Lower lobe of right lung (tissue), 2 donors: ENCODE measurements around the gene RGS6. TPM values are rescaled to one million over a fixed set of nuclear protein-coding genes. Genes with fewer than 3 reads are reported as not detected.
A peak's percentile ranks its signal among the peaks of the same experiment; 100 is the strongest.

Experiments used
- ATAC-seq, 2 donors: fragments of 200-7000 bp; cut with Tn5 transposase; one replicate each; pipeline ENCODE4 v1.9.1; 2020 to 2022; ENCODE audit warnings: mild to moderate bottlenecking in 2 of 2, moderate library complexity in 2 of 2
- DNase-seq: peaks from one replicate; pipeline ENCODE4 v3.0.0-alpha.2; 2020
- H3K27ac ChIP-seq: fragments of 200-600 bp; one replicate; pipeline ENCODE4 v1.8.0; 2022
- H3K27me3 ChIP-seq: fragments of 200-600 bp; one replicate; pipeline ENCODE4 v1.8.0; 2022; ENCODE audit warnings: low read depth
- H3K36me3 ChIP-seq: fragments of 200-600 bp; one replicate; pipeline ENCODE4 v1.8.0; 2022; ENCODE audit warnings: mild to moderate bottlenecking
- H3K4me1 ChIP-seq: fragments of 200-600 bp; one replicate; pipeline ENCODE4 v1.8.0; 2022
- H3K4me3 ChIP-seq: fragments of 200-600 bp; one replicate; pipeline ENCODE4 v1.8.0; 2022; ENCODE audit warnings: mild to moderate bottlenecking
- H3K9me3 ChIP-seq: fragments of 200-600 bp; one replicate; pipeline ENCODE4 v1.8.0; 2022
- intact Hi-C: fragments of 100-400 bp; cut with DNase I; formaldehyde crosslinking; loops from one replicate; pipeline ENCODE4 v1.11.0; 2022
- total RNA-seq: library from RNA; stranded (reverse); fragmentation: NEBNext Ultra II Directional; extraction: Animal tissue kit (Norgen Biotek cat#: 25700); gene quantifications from one replicate; pipeline ENCODE4 v1.2.1, GENCODE V29; 2021
- TF ChIP-seq, protein P1 (sequence below): fragments of 200-600 bp; IDR thresholded peaks from one replicate; pipeline ENCODE4 v1.8.0; 2022; ENCODE audit warnings: antibody characterized with exemption, mild to moderate bottlenecking
- donor health status: DM: no; HTN: yes; CAD: no; lungs with severe emphysema.

Gene RGS6
- total RNA-seq, 1 donor from 2014 or later = 2.5 TPM

DNA sequence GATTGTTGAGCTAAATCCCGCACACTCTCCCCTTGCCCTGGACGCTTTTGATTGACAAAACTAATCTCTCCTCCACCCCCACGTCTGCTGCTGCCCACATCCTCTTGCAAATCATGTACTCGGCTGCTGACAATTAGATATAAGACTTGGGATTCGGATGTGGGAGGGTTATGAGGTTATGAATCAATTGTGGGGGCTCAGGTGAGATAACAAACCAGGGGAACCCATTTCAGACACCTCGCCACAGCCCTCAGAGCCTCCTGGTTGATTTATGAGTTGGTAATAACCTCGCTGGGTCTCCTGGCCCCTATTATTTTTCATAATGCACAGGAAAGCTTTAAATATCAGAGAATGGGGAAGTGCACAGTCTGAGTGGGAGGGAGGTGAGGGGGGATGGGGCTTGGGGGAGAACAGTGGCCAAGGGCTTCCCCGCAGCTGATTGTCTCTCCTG is 511.8 kb downstream of the RGS6 start:
- DNase-seq = no peak
- Histone ChIP-seq H3K4me3 (no peak overlapping the region), H3K27me3 (no peaks in the 10 kb centered on the region), H3K36me3 (no peaks in the 10 kb centered on the region), H3K27ac (no peak overlapping the region), H3K9me3 (no peaks in the 10 kb centered on the region), H3K4me1 (no peaks in the 10 kb centered on the region)
- ATAC-seq = peak in 1 of 2 donors; percentile 23
- TF ChIP-seq, protein P1, sequence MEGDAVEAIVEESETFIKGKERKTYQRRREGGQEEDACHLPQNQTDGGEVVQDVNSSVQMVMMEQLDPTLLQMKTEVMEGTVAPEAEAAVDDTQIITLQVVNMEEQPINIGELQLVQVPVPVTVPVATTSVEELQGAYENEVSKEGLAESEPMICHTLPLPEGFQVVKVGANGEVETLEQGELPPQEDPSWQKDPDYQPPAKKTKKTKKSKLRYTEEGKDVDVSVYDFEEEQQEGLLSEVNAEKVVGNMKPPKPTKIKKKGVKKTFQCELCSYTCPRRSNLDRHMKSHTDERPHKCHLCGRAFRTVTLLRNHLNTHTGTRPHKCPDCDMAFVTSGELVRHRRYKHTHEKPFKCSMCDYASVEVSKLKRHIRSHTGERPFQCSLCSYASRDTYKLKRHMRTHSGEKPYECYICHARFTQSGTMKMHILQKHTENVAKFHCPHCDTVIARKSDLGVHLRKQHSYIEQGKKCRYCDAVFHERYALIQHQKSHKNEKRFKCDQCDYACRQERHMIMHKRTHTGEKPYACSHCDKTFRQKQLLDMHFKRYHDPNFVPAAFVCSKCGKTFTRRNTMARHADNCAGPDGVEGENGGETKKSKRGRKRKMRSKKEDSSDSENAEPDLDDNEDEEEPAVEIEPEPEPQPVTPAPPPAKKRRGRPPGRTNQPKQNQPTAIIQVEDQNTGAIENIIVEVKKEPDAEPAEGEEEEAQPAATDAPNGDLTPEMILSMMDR = no peak
- intact Hi-C loops = no loop called here

DNA sequence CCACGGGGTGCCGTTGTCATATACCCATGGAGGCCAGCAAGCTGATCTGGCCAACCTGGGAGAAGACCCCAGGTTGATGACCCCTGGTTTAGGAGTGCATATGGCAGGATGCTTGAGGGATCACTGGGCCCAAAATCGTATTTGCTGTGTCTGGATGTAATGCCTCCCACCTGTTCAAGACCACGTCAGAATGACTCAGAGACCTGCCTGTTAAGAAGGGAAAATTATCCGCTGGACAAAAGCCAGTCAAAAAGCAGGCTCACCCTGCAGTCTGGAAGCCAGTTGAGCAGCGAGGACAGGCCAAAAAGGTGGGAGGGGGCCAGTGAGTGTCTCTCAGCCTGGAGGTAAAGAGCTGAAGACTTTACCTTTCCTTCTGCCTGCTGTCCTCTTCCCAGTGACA is 512.5 kb downstream of the RGS6 start:
- no peaks in the 10 kb centered on the region for H3K27me3 ChIP-seq
- no peaks in the 10 kb centered on the region for H3K36me3 ChIP-seq
- no peak for DNase-seq
- TF ChIP-seq, protein P1 = no peak
- no peak overlapping the region for H3K4me3 ChIP-seq
- intact Hi-C loops = no loop called here
- no peaks in the 10 kb centered on the region for H3K4me1 ChIP-seq
- H3K27ac ChIP-seq = no peak overlapping the region
- ATAC-seq = no peak
- no peaks in the 10 kb centered on the region for H3K9me3 ChIP-seq

DNA sequence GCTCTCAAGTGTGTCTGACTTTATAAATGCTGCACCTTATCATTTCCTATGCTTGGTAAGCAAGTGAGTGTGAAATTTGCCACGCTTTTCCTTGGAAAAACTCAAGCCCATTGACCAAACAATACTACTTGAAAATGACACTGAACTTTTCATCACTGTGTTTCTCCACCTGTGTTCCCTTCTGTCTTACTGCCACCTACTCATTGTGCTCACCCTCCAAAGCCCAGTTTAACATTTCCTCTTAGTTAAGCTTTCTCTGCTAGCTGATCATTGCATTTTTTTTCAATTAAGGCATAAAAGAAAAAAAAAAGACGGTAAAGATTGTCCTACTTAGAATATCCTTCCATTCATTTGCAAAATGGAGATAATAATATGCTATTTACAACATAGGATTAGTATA is 516.0 kb downstream of the RGS6 start:
- DNase-seq = no peak
- TF ChIP-seq, protein P1 = no peak
- intact Hi-C loops = no loop called here

DNA sequence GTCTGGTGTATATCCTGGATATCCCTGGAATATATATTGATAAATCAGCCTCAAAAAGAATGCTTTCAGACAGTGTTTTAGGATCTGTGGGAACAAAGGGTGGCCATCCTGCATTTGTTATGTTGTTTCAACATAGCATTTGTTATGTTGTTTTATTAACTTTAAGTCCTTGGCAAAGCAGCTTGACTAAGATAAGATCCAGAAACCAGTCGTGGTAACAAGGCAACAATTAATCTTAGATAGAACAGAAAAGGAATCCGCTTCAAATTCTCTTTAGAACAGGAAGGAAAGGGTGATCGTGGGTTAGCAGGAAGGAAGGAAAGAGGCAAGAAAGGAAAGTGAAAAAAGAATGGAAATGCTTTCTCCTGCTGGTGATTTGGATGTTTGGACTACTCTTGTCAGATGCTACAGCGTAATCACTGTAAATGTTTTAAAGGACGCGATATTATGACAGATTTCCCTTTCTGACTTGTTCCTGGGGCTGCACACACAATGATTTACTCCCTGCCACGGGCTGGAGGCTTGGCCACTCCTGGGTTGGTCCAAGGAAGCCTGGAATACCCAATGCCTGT is 518.3 kb downstream of the RGS6 start:
- DNase-seq = no peak
- no peak overlapping the region for H3K27ac ChIP-seq
- TF ChIP-seq, protein P1 = no peak

More for the DNA sequence above, 516.0 kb downstream of the RGS6 start:
- Histone ChIP-seq H3K9me3 (no peaks in the 10 kb centered on the region), H3K27ac (no peak overlapping the region), H3K36me3 (no peaks in the 10 kb centered on the region), H3K4me3 (no peak overlapping the region), H3K4me1 (peaks cover 13% of the 10 kb centered on the region), H3K27me3 (no peaks in the 10 kb centered on the region)
- no peak for ATAC-seq

DNA sequence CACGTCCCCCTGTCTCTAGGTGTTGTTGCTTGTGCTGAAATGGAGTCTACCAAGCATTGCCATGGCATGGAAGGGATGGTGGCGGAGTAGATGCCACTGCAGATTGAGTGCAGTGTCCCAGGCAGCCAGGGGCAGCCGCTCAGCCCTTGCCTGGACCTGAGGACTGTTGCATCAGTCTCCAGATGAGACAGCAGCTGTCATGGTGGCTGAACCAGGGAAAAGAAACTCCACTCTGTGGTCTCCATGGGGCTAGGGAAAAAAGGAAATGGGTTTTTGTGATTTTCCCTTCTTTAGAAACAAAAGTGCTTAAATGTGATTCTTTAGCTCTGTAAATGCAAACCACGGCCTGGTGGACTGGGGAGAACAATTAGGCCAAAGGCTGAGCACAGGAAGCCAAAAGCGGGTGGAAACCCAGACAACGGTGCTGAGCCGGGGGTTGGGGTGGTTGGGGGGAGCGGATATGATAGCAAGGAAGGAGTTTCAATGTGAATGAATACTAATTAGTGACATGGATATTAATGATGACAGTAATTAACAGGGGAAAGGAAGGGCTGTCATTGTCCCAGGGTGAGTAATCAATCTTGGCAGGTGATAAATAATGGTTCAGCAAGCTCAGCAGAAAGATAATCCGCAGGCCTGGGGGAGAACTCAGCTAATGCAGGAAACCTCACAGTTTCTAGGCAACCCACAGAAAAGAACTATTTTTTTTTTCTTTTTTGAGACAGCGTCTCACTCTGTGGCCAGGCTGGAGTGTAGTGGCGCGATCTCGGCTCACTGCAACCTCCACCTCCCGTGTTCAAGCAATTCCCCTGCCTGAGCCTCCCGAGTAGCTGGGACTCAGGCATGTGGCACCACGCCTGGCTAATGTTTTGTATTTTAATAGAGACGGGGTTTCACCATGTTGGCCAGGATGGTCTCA is 519.1 kb downstream of the RGS6 start:
- Histone ChIP-seq H3K4me3 (no peak overlapping the region), H3K27ac (no peak overlapping the region), H3K9me3 (no peaks in the 10 kb centered on the region), H3K4me1 (peaks cover 13% of the 10 kb centered on the region), H3K36me3 (no peaks in the 10 kb centered on the region), H3K27me3 (no peaks in the 10 kb centered on the region)
- ATAC-seq (peak; percentile 14 to 47), DNase-seq (no peak)
- intact Hi-C loops = no loop called here
- TF ChIP-seq, protein P1 = no peak

More for the DNA sequence above, 518.3 kb downstream of the RGS6 start:
- no peak for ATAC-seq
- H3K9me3 ChIP-seq = no peaks in the 10 kb centered on the region
- no peaks in the 10 kb centered on the region for H3K36me3 ChIP-seq
- H3K4me1 ChIP-seq = peaks cover 13% of the 10 kb centered on the region
- no peaks in the 10 kb centered on the region for H3K27me3 ChIP-seq
- intact Hi-C loops = no loop called here
- no peak overlapping the region for H3K4me3 ChIP-seq
